Measurements from ENCODE around the gene USP37.
"Not testable (repeated sequence)": the region's sequence is repeated elsewhere in the genome, so short reads cannot be mapped to it uniquely, and the experiment has no call there.

The USP37 gene

GRCh38 chr2:218568190-218569037 lies at the start of gene USP37, which contains the start of gene CNOT9:
Gene USP37, minus strand, starts transcription at chr2:218568351. Its CDS starts 9,698 bp downstream, at chr2:218558653.
Gene CNOT9, plus strand, starts transcription at chr2:218568839. Its CDS starts 116 bp downstream, at chr2:218568955.
- DNase-seq (ENCODE audit: low read depth) = peak; percentile 100

- no peak for DNase-seq (ENCODE audit: low read depth)
Observed at GRCh38 chr2:218615868-218616315, 47.7 kb upstream of the USP37 start.

GRCh38 chr2:218607436-218608115 lies 39.4 kb upstream of the USP37 start, which contains the start of gene PLCD4:
Gene PLCD4, plus strand, starts transcription at chr2:218607899. Its CDS starts 7,841 bp downstream, at chr2:218615740.
- DNase-seq (ENCODE audit: low read depth) = no peak

GRCh38 chr2:218605432-218605831 lies 37.3 kb upstream of the USP37 start:
- no peak for DNase-seq (ENCODE audit: low read depth)

- DNase-seq (ENCODE audit: low read depth) = no peak
Observed at GRCh38 chr2:218585541-218585940, 17.4 kb upstream of the USP37 start.

GRCh38 chr2:218583983-218584850 lies 16.1 kb upstream of the USP37 start:
- DNase-seq (ENCODE audit: low read depth) = no peak

- DNase-seq (ENCODE audit: low read depth) = no peak
Observed at GRCh38 chr2:218582076-218582475, 13.9 kb upstream of the USP37 start.

GRCh38 chr2:218578272-218578877 lies 10.2 kb upstream of the USP37 start:
- DNase-seq (ENCODE audit: low read depth) = no peak

- no peak for DNase-seq (ENCODE audit: low read depth)
Observed at GRCh38 chr2:218577482-218578220, 9.5 kb upstream of the USP37 start.

- no peak for DNase-seq (ENCODE audit: low read depth)
Observed at GRCh38 chr2:218576854-218577253, 8.7 kb upstream of the USP37 start.

GRCh38 chr2:218570850-218571249 lies 2.7 kb upstream of the USP37 start:
- DNase-seq (ENCODE audit: low read depth) = no peak

GRCh38 chr2:218569661-218570500 lies 1.7 kb upstream of the USP37 start:
- DNase-seq (ENCODE audit: low read depth) = no peak

- DNase-seq (ENCODE audit: low read depth) = peak; percentile 27
Observed at GRCh38 chr2:218569038-218569431, 884 bp upstream of the USP37 start.

- no peak for DNase-seq (ENCODE audit: low read depth)
Observed at GRCh38 chr2:218567797-218568189, 358 bp downstream of the USP37 start.

- DNase-seq (ENCODE audit: low read depth) = no peak
Observed at GRCh38 chr2:218566296-218566695, 1.9 kb downstream of the USP37 start.

GRCh38 chr2:218564056-218564455 lies 4.1 kb downstream of the USP37 start:
- DNase-seq (ENCODE audit: low read depth) = no peak

- DNase-seq (ENCODE audit: low read depth) = no peak
Observed at GRCh38 chr2:218558986-218559385, 9.2 kb downstream of the USP37 start.

- no peak for DNase-seq (ENCODE audit: low read depth)
Observed at GRCh38 chr2:218557941-218558340, 10.2 kb downstream of the USP37 start.

GRCh38 chr2:218555527-218555926 lies 12.6 kb downstream of the USP37 start:
- no peak for DNase-seq (ENCODE audit: low read depth)

- not testable (repeated sequence) for DNase-seq (ENCODE audit: low read depth)
Observed at GRCh38 chr2:218554225-218554624, 13.9 kb downstream of the USP37 start.

All from stimulated activated CD8-positive, alpha-beta memory T cell treated with anti-CD3 and anti-CD28 coated beads, Interleukin-7, amount 100 ng/mL, for 24 hours (primary cell).